Endothelial cell of umbilical vein (primary cell): Measurements from ENCODE around the gene KCND2. TPM values are rescaled to one million over a fixed set of nuclear protein-coding genes. Genes with fewer than 3 reads are reported as not detected.

Source experiments
- BruUV-seq: library from RNA; stranded (reverse); fragments of 400-500 nt; replicated peaks from 2 replicates; lab custom pipeline; 2021; lab: Mats Ljungman, UMichigan
- CTCF ChIA-PET: fragments of 300-600, 350-600 bp; sonication (Branson Sonifier 250); formaldehyde crosslinking; loops from one replicate; lab custom pipeline; 2021; ENCODE audit warnings: antibody characterized with exemption, inconsistent platforms; lab: Charles Lee
- POLR2A ChIA-PET: fragments of 300-600, 350-600 bp; sonication (Branson Sonifier 250); formaldehyde crosslinking; loops from one replicate; lab custom pipeline; 2021; ENCODE audit warnings: antibody characterized with exemption, inconsistent platforms; lab: Charles Lee
- DNase-seq: peaks from one replicate; pipeline ENCODE4 v3.0.0-alpha.2; 2011; ENCODE audit warnings: low read depth, low spot score
- FAIRE-seq: peaks from 2 replicates; lab custom pipeline; 2011; peaks lifted over from hg19 to GRCh38; lab: Jason Lieb, UNC
- H2AFZ ChIP-seq: 2 replicates; pipeline ENCODE4 v1.6.0; 2012; ENCODE audit warnings: low read depth, low read length, control low read depth, inconsistent platforms
- H3K27ac ChIP-seq: 2 replicates; pipeline ENCODE4 v1.5.1; 2011; ENCODE audit warnings: low read depth, mild to moderate bottlenecking, control low read depth, low read length, moderate library complexity; ENCODE audit not compliant: insufficient read depth
- H3K27me3 ChIP-seq, 2 experiments: 2 replicates each; pipeline versions ENCODE4 v1.6.0 to v1.6.1; 2011; ENCODE audit warnings: low read length in 2 of 2, mixed read lengths in 1 of 2; ENCODE audit not compliant: control insufficient read depth in 2 of 2, insufficient read depth in 2 of 2
- H3K36me3 ChIP-seq, 2 experiments: 2 replicates in 1 of 2; 3 replicates in 1 of 2; pipeline ENCODE4 v1.5.1; 2011; ENCODE audit warnings: low read length in 2 of 2, mild to moderate bottlenecking in 1 of 2, moderate library complexity in 1 of 2; ENCODE audit not compliant: control insufficient read depth in 2 of 2, insufficient read depth in 2 of 2; ENCODE audit errors: extremely low read depth in 1 of 2
- H3K4me1 ChIP-seq: 3 replicates; pipeline ENCODE4 v1.5.1; 2011; ENCODE audit warnings: mild to moderate bottlenecking, low read length; ENCODE audit not compliant: control insufficient read depth, insufficient read depth; ENCODE audit errors: extremely low read depth
- H3K4me2 ChIP-seq: 2 replicates; pipeline ENCODE4 v1.6.1; 2011; ENCODE audit warnings: low read length, control low read depth, mixed read lengths; ENCODE audit not compliant: insufficient read depth
- H3K4me3 ChIP-seq, 3 experiments: fragments of 200-600 bp in 1 of 3; sonication (generic), shearing (Covaris generic) in 1 of 3; replicated peaks in 1 of 3; 2 replicates each; pipeline ENCODE4 v1.5.1; 2011 to 2016; ENCODE audit warnings: control low read depth in 3 of 3, low read length in 3 of 3, mild to moderate bottlenecking in 2 of 3, inconsistent platforms in 1 of 3, low read depth in 1 of 3, moderate library complexity in 1 of 3; ENCODE audit not compliant: insufficient read depth in 1 of 3
- H3K79me2 ChIP-seq: 2 replicates; pipeline ENCODE4 v1.6.0; 2012; ENCODE audit warnings: low read length, inconsistent platforms; ENCODE audit not compliant: control insufficient read depth, insufficient read depth
- H3K9ac ChIP-seq: replicated peaks from 2 replicates; pipeline ENCODE3; 2011; ENCODE audit warnings: low read length, control low read depth; ENCODE audit not compliant: insufficient read depth; ENCODE audit errors: extremely low read depth
- H3K9me1 ChIP-seq: replicated peaks from 3 replicates; pipeline ENCODE4 v1.6.0; 2011; ENCODE audit warnings: mild to moderate bottlenecking, low read length; ENCODE audit not compliant: control insufficient read depth, insufficient read depth; ENCODE audit errors: extremely low read depth
- H3K9me3 ChIP-seq: replicated peaks from 2 replicates; pipeline ENCODE4 v1.5.1; 2012; ENCODE audit warnings: low read length, inconsistent platforms; ENCODE audit not compliant: control insufficient read depth, insufficient read depth
- H4K20me1 ChIP-seq: replicated peaks from 2 replicates; pipeline ENCODE3; 2011; ENCODE audit warnings: mild to moderate bottlenecking, low read length; ENCODE audit not compliant: control insufficient read depth, insufficient read depth; ENCODE audit errors: extremely low read depth
- CTCF ChIP-seq, 2 donors: IDR thresholded peaks; 1 replicate in 1 of 2; 2 replicates in 1 of 2; pipeline ENCODE4 v1.5.1; 2011; ENCODE audit warnings: low read length in 2 of 2, mild to moderate bottlenecking in 2 of 2, moderate library complexity in 2 of 2, control low read depth in 1 of 2, inconsistent platforms in 1 of 2, low read depth in 1 of 2; ENCODE audit not compliant: insufficient read depth in 1 of 2; ENCODE audit errors: extremely low read depth in 1 of 2
- EZH2 ChIP-seq: IDR thresholded peaks from 2 replicates; pipeline ENCODE4 v1.6.1; 2012; ENCODE audit warnings: borderline replicate concordance, low read depth, mild to moderate bottlenecking, moderate library complexity, low read length, inconsistent platforms; ENCODE audit not compliant: severe bottlenecking
- FOS ChIP-seq: IDR thresholded peaks from 2 replicates; pipeline ENCODE4 v1.6.1; 2011; ENCODE audit warnings: mild to moderate bottlenecking, low read length, moderate library complexity, borderline replicate concordance; ENCODE audit not compliant: insufficient read depth
- GATA2 ChIP-seq: IDR thresholded peaks from 2 replicates; pipeline ENCODE4 v1.7.0; 2011; ENCODE audit warnings: low read depth, mild to moderate bottlenecking, moderate library complexity, mixed read lengths, low read length; ENCODE audit not compliant: insufficient read length, insufficient read depth
- JUN ChIP-seq: IDR thresholded peaks from 2 replicates; pipeline ENCODE4 v1.6.1; 2011; ENCODE audit warnings: borderline replicate concordance, low read depth; ENCODE audit not compliant: insufficient read length, insufficient read depth
- MAX ChIP-seq: IDR thresholded peaks from 2 replicates; pipeline ENCODE4 v1.6.1; 2011; ENCODE audit not compliant: insufficient read depth, insufficient read length
- MYC ChIP-seq: IDR thresholded peaks from one replicate; pipeline ENCODE4 v1.6.1; 2011; ENCODE audit warnings: mild to moderate bottlenecking, low read depth, low read length
- POLR2A ChIP-seq: IDR thresholded peaks from 2 replicates; pipeline ENCODE4 v1.6.1; 2012; ENCODE audit warnings: low read depth, mild to moderate bottlenecking, control low read depth, low read length
- POLR2AphosphoS5 ChIP-seq: IDR thresholded peaks from 2 replicates; pipeline ENCODE4 v1.6.1; 2012; ENCODE audit warnings: low read depth, mild to moderate bottlenecking, control low read depth, low read length, moderate library complexity; ENCODE audit not compliant: insufficient read depth
- dilution Hi-C: fragments of 300-500 bp; cut with MboI; formaldehyde crosslinking; loops from one replicate; pipeline ENCODE4 v1.15.0; 2019; ENCODE audit warnings: low sequenced_read_pairs; ENCODE audit not compliant: extremely low pct_ligation_motif_present
- intact Hi-C: fragments of 100-400 bp; cut with micrococcal nuclease; formaldehyde crosslinking; loops from one replicate; pipeline ENCODE4 v1.10.0; 2022
- polyA plus RNA-seq, 4 experiments: library from polyadenylated mRNA; depleted of rRNA in 3 of 4; stranded (reverse) in 3 of 4; unstranded in 1 of 4; fragments of >200 nt; gene quantifications; 2 replicates each; pipeline versions ENCODE4 v1.2.1 to v1.2.3, GENCODE V29; 2011 to 2012; ENCODE audit warnings: missing spikeins in 1 of 4
- total RNA-seq: library from RNA; stranded (reverse); gene quantifications from 2 replicates; pipeline ENCODE4 v1.2.3, GENCODE V29; 2021

Gene KCND2
- total and polyA plus RNA-seq, 2 donors (not counting 3 experiments of a cell fraction or from before 2014, with no cell fraction given) = not detected

GRCh38 chr7:120320218-120320961 is 47.4 kb downstream of the KCND2 start:
- FAIRE-seq (no peak), DNase-seq (peak; percentile 47)
- Histone ChIP-seq H4K20me1 (no peaks in the 10 kb centered on the region), H3K79me2 (no peaks in the 10 kb centered on the region), H3K27me3 (no peaks in the 10 kb centered on the region), H3K4me3 (no peak overlapping the region), H2AFZ (peak overlapping the region; percentile 51), H3K9me3 (no peaks in the 10 kb centered on the region), H3K9me1 (no peaks in the 10 kb centered on the region), H3K9ac (no peak overlapping the region), H3K27ac (no peak overlapping the region), H3K4me1 (peaks cover 11% of the 10 kb centered on the region), H3K4me2 (peak overlapping the region; percentile 73), H3K36me3 (no peaks in the 10 kb centered on the region)
- TF ChIP-seq FOS = no peak
- TF ChIP-seq MAX = no peak
- TF ChIP-seq POLR2AphosphoS5 = no peak
- TF ChIP-seq GATA2 = no peak
- no peak for TF ChIP-seq CTCF (IDR thresholded peaks at IDR 0.05; ENCODE audit: extremely low read depth in 1 of 2, insufficient read depth in 1 of 2, low read depth in 1 of 2, low read length in 2 of 2)
- no peak for TF ChIP-seq MYC
- no peak for TF ChIP-seq JUN
- TF ChIP-seq POLR2A = no peak
- TF ChIP-seq EZH2 = no peak
- dilution Hi-C loops = no loop called here
- POLR2A ChIA-PET = no interaction called here
- intact Hi-C loops = loop anchor here (5.0 kb wide), 1 partner anchor 82 kb away; no protein-coding TSS in a partner anchor
- no TSS peak for BruUV-seq
- CTCF ChIA-PET = interaction anchor here (0.6 to 1.3 kb wide), 3 partner anchors 10 to 24 kb away, joined by 3 to 4 read pairs (median 3); no protein-coding TSS in a partner anchor
